Measurements from ENCODE around the gene MGAT5B. TPM values are rescaled to one million over a fixed set of nuclear protein-coding genes. Genes with fewer than 3 reads are reported as not detected.

The MGAT5B gene
- total and polyA plus RNA-seq, 2 of the 13 experiments (the other 11 are each of a cell fraction or from before 2014, with no cell fraction given), result 0.07 to 0.13 TPM

DNA sequence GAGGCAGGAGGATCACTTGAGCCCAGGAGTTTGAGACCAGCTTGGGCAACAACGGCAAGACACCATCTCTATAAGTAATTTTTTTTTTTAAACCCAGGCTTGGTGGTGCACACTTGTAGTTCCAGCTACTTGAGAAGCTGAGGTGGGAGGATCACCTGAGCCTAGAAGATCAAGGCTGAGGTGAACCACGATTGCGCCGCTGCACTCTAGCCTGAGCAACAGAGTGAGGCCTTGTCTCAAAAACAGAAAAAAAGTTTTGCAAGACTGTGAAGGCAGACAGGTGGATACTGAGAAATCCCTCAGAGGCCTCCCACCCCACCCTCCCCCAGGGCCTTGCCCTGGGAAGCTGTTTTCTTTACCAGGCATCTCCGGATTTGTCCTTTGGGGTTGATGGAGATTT lies 125.4 kb downstream of the MGAT5B start:
- ChIA-PET POLR2A (interaction anchor here (1.7 kb wide), 1 partner anchor 9 kb away, joined by 4 read pairs; no protein-coding TSS in a partner anchor), CTCF (ENCODE audit: low intra/inter-chr PET ratio, low total read pairs) (no interaction called here)
- Histone ChIP-seq H3K4me2 (ENCODE audit: low read depth, low read length) (peak overlapping the region; percentile 39; the same call in 1 of the 2 replicates), H3K4me3 (replicated peaks in 1 of 3; ENCODE audit: insufficient read depth in 1 of 3, low read depth in 2 of 3, low read length in 3 of 3) (no peak overlapping the region), H3K4me1 (ENCODE audit: insufficient read depth, low read length) (peaks cover 58% of the 10 kb centered on the region), H3K9me3 (ENCODE audit: low read length) (no peaks in the 10 kb centered on the region), H3K79me2 (ENCODE audit: insufficient read depth, low read length) (no peaks in the 10 kb centered on the region), H3K36me3 (replicated peaks in 1 of 2; ENCODE audit: control insufficient read depth in 1 of 2, insufficient read depth in 2 of 2, low read length in 2 of 2) (no peaks in the 10 kb centered on the region), H3K27ac (ENCODE audit: extremely low read length, insufficient read depth, low read length) (no peak overlapping the region), H3K9ac (ENCODE audit: insufficient read depth, low read depth, low read length) (no peak overlapping the region), H3K27me3 (ENCODE audit: control insufficient read depth in 1 of 2, insufficient read depth in 2 of 2, low read length in 2 of 2) (peaks cover 2 to 38% of the 10 kb centered on the region in 2 experiments; a peak in 4 of 5 replicates), H2AFZ (ENCODE audit: low read length) (no peak overlapping the region), H4K20me1 (ENCODE audit: insufficient read depth, low read length) (no peaks in the 10 kb centered on the region)
- TF ChIP-seq SP2 (CRISPR knock-in tag; IDR thresholded peaks at IDR 0.05), result no peak
- no peak for TF ChIP-seq ZNF766 (CRISPR knock-in tag; IDR thresholded peaks at IDR 0.05; ENCODE audit: borderline replicate concordance)
- no peak for TF ChIP-seq KDM3A (CRISPR knock-in tag; IDR thresholded peaks at IDR 0.05; ENCODE audit: low read depth)
- intact Hi-C loops (cut with micrococcal nuclease; ENCODE audit: unreplicated experiment), result no loop called here
- in situ Hi-C loops (cut with HindIII; ENCODE audit: extremely low pct_ligation_motif_present, low pct_unique_long_range_greater_than_20kb), result no loop called here
- ATAC-seq (no peak), FAIRE-seq (no peak), DNase-seq (ENCODE audit: low spot score) (no peak)
- 0% methylated on average over 5 of the region's 5 CpGs for WGBS (ENCODE audit: low lambda C conversion rate)
- BruUV-seq (replicated peaks), result no TSS peak

DNA sequence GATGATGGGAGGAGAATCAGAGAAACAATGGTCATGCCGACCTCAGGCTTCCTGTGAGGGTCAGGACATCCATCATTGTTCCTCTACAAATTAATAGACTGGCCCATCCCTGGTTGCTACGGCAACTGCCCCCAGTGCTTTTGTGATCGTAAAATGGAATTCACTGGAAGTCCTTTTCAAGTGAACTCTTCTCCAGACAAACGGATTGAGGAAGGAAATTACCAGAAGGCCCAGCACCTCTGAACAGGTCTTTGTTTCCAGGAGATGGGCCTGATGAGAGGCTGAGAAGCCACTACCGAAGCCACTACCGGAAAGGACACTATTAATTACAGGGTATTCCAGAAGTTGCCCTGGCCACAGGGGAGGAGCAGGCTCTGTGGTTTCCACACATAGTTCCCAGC lies 126.0 kb downstream of the MGAT5B start:
- POLR2A ChIA-PET, result interaction anchor here (1.7 kb wide), 1 partner anchor 8 kb away, joined by 4 read pairs; no protein-coding TSS in a partner anchor
- H3K4me3 ChIP-seq (replicated peaks in 1 of 3; ENCODE audit: insufficient read depth in 1 of 3, low read depth in 2 of 3, low read length in 3 of 3), result no peak overlapping the region
- DNase-seq (ENCODE audit: low spot score) (no peak), FAIRE-seq (no peak), ATAC-seq (no peak)
- peaks cover 2 to 38% of the 10 kb centered on the region in 2 experiments; a peak in 4 of 5 replicates for H3K27me3 ChIP-seq (ENCODE audit: control insufficient read depth in 1 of 2, insufficient read depth in 2 of 2, low read length in 2 of 2)
- H2AFZ ChIP-seq (ENCODE audit: low read length), result no peak overlapping the region
- TF ChIP-seq GTF2F1 (IDR thresholded peaks at IDR 0.05; ENCODE audit: low read length) (no peak), DNMT1 (CRISPR knock-in tag; IDR thresholded peaks at IDR 0.05) (no peak), RFX1 (IDR thresholded peaks at IDR 0.05) (0 out of 2 replicates have a peak, but pooled peaks have one; percentile 21), ZSCAN21 (CRISPR knock-in tag; IDR thresholded peaks at IDR 0.05; ENCODE audit: borderline replicate concordance) (no peak)
- H3K4me2 ChIP-seq (ENCODE audit: low read depth, low read length), result peak overlapping the region; percentile 39
- H3K36me3 ChIP-seq (replicated peaks in 1 of 2; ENCODE audit: control insufficient read depth in 1 of 2, insufficient read depth in 2 of 2, low read length in 2 of 2), result no peaks in the 10 kb centered on the region
- H3K9me3 ChIP-seq (ENCODE audit: low read length), result no peaks in the 10 kb centered on the region
- BruUV-seq (replicated peaks), result no TSS peak
- in situ Hi-C loops (cut with HindIII; ENCODE audit: extremely low pct_ligation_motif_present, low pct_unique_long_range_greater_than_20kb), result no loop called here
- no peaks in the 10 kb centered on the region for H4K20me1 ChIP-seq (ENCODE audit: insufficient read depth, low read length)
- H3K79me2 ChIP-seq (ENCODE audit: insufficient read depth, low read length), result no peaks in the 10 kb centered on the region
- 17% methylated on average over 6 of the region's 6 CpGs for WGBS (ENCODE audit: low lambda C conversion rate)
- H3K4me1 ChIP-seq (ENCODE audit: insufficient read depth, low read length), result peaks cover 64% of the 10 kb centered on the region
- CTCF ChIA-PET (ENCODE audit: low intra/inter-chr PET ratio, low total read pairs), result no interaction called here
- H3K27ac ChIP-seq (ENCODE audit: extremely low read length, insufficient read depth, low read length), result no peak overlapping the region
- intact Hi-C loops (cut with micrococcal nuclease; ENCODE audit: unreplicated experiment), result no loop called here
- no peak overlapping the region for H3K9ac ChIP-seq (ENCODE audit: insufficient read depth, low read depth, low read length)

Measured in HepG2 (cell line).